ENCODE measurements around the gene RPL13.

The RPL13 gene

GRCh38 chr16:89577055-89577759 is 16.7 kb downstream of the RPL13 start:
- no peak for DNase-seq (ENCODE audit: low read depth in 2 of 2)
- no peak for TF ChIP-seq CTCF (IDR thresholded peaks at IDR 0.05; ENCODE audit: low read depth, low read length)
- H3K4me3 ChIP-seq (replicated peaks in 1 of 2; ENCODE audit: low read depth in 2 of 2, low read length in 2 of 2), result peak overlapping the region in 1 of 2 donors; percentile 58

DNA sequence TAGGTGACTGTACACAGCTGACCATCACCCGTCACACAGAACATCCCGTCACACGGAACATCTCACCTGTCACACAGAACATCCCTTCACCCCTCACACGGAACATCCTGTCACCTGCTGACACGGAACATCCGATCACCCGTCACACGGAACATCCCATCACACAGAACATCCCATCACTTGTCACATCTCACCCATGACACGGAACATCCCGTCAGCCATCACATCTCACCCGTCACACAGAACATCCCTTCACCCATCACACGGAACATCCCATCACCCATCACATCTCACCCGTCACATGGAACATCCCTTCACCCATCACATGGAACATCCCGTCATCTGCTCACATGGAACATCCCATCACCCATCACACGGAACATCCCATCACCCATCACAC is 18.9 kb downstream of the RPL13 start:
- TF ChIP-seq CTCF (IDR thresholded peaks at IDR 0.05; ENCODE audit: low read depth, low read length), result no peak
- no peak for DNase-seq (ENCODE audit: low read depth in 2 of 2)
- H3K4me3 ChIP-seq (replicated peaks in 1 of 2; ENCODE audit: low read depth in 2 of 2, low read length in 2 of 2), result no peak overlapping the region

- DNase-seq (ENCODE audit: low read depth in 2 of 2), result peak; percentile 96 to 99
- no peak for TF ChIP-seq CTCF (IDR thresholded peaks at IDR 0.05; ENCODE audit: low read depth, low read length)
- no peak overlapping the region for H3K4me3 ChIP-seq (replicated peaks in 1 of 2; ENCODE audit: low read depth in 2 of 2, low read length in 2 of 2)
Observed at GRCh38 chr16:89581045-89581695, 20.7 kb downstream of the RPL13 start.

GRCh38 chr16:89581861-89582563 is 21.5 kb downstream of the RPL13 start:
- peak; percentile 82 to 92 for DNase-seq (ENCODE audit: low read depth in 2 of 2)
- H3K4me3 ChIP-seq (replicated peaks in 1 of 2; ENCODE audit: low read depth in 2 of 2, low read length in 2 of 2), result no peak overlapping the region
- TF ChIP-seq CTCF (IDR thresholded peaks at IDR 0.05; ENCODE audit: low read depth, low read length), result no peak

DNA sequence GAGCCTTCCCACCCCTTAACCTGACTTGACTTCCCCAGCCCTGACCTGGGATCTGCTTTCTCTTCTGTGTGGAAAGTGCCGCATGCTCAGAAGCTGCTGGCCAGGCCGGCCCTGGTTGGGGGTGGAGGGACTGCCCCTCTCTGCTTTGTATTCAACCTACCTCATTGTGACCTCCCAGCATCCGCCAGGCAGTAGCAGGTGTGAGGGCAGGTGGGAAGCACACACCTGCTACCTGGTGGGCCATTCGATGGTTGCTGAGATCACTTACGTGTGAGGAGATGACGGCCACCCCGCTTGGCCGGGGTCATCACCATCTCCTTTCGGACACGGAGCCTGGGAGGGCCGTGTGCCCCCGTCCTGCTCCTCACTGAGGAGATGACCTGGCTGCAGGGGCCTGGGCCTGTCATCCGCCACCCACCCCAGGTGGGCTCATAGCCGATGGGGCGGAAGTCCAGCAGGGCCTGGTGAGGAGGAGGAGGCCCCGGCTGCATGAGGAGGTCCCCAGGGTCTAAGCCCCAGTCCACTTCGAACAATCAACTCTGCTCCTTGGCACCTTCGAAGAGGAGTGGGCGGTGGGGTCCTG is 22.2 kb downstream of the RPL13 start:
- DNase-seq (ENCODE audit: low read depth in 2 of 2), result no peak
- TF ChIP-seq CTCF (IDR thresholded peaks at IDR 0.05; ENCODE audit: low read depth, low read length), result no peak
- H3K4me3 ChIP-seq (replicated peaks in 1 of 2; ENCODE audit: low read depth in 2 of 2, low read length in 2 of 2), result no peak overlapping the region

GRCh38 chr16:89583197-89583894 is 22.9 kb downstream of the RPL13 start:
- TF ChIP-seq CTCF (IDR thresholded peaks at IDR 0.05; ENCODE audit: low read depth, low read length), result no peak
- no peak overlapping the region for H3K4me3 ChIP-seq (replicated peaks in 1 of 2; ENCODE audit: low read depth in 2 of 2, low read length in 2 of 2)
- DNase-seq (ENCODE audit: low read depth in 2 of 2), result no peak

Measured in cardiac fibroblast (primary cell).